ENCODE data around the gene ITGAX.

DNA sequence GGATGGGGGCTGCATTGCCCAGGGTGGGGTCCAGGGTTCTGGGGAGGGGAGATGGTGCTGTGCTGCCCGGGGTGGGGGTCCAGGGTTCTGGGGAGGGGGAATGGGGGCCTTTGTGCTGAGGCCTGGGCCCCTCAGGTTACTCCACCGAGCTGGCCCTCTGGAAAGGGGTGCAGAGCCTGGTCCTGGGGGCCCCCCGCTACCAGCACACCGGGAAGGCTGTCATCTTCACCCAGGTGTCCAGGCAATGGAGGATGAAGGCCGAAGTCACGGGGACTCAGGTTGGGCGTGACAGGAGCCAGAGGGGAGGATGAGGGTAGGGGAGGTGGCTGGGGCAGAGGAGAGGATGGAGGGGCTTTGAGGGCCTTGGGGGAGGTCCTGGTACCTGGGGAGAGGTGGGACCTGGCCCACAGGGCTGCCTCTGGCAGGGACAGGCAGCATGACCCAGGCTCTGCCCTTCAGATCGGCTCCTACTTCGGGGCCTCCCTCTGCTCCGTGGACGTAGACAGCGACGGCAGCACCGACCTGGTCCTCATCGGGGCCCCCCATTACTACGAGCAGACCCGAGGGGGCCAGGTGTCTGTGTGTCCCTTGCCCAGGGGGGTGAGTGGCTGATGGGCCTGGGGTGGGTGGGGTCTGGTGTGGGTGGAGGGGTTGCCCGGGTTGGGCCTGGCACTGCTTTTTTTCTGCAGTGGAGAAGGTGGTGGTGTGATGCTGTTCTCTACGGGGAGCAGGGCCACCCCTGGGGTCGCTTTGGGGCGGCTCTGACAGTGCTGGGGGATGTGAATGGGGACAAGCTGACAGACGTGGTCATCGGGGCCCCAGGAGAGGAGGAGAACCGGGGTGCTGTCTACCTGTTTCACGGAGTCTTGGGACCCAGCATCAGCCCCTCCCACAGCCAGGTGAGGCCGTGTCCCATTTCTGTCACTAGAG is 7.8 kb downstream of the ITGAX start:
- TF ChIP-seq STAT1 (IDR thresholded peaks at IDR 0.05; ENCODE audit: unreplicated experiment), result no peak
- TF ChIP-seq, protein P1, sequence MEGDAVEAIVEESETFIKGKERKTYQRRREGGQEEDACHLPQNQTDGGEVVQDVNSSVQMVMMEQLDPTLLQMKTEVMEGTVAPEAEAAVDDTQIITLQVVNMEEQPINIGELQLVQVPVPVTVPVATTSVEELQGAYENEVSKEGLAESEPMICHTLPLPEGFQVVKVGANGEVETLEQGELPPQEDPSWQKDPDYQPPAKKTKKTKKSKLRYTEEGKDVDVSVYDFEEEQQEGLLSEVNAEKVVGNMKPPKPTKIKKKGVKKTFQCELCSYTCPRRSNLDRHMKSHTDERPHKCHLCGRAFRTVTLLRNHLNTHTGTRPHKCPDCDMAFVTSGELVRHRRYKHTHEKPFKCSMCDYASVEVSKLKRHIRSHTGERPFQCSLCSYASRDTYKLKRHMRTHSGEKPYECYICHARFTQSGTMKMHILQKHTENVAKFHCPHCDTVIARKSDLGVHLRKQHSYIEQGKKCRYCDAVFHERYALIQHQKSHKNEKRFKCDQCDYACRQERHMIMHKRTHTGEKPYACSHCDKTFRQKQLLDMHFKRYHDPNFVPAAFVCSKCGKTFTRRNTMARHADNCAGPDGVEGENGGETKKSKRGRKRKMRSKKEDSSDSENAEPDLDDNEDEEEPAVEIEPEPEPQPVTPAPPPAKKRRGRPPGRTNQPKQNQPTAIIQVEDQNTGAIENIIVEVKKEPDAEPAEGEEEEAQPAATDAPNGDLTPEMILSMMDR (conservative IDR thresholded peaks at IDR 0.05; ENCODE audit: low read depth in 2 of 2), result no peak

All from GM23338 (cell line).